Neural cell (in vitro differentiated cells): ENCODE data around the gene DNM2. TPM values are rescaled to one million over a fixed set of nuclear protein-coding genes. Genes with fewer than 3 reads are reported as not detected.

Experiments
- H2AFZ ChIP-seq: fragments of 200-600, 300-800 bp; sonication (generic), shearing (Covaris generic); 2 replicates; pipeline ENCODE4 v1.6.0; 2014; ENCODE audit warnings: low read depth, mild to moderate bottlenecking, antibody characterized with exemption, low read length, moderate library complexity
- H3F3A ChIP-seq: fragments of 200-600 bp; shearing (Covaris generic); 2 replicates; pipeline ENCODE4 v1.6.1; 2016; ENCODE audit warnings: mild to moderate bottlenecking, moderate library complexity, mixed read lengths, antibody characterized with exemption, low read length; ENCODE audit not compliant: insufficient read depth, poor library complexity, severe bottlenecking
- H3K27ac ChIP-seq: fragments of 200-600, 300-800 bp; sonication (generic), shearing (Covaris generic); 2 replicates; pipeline ENCODE4 v1.5.1; 2014; ENCODE audit warnings: mild to moderate bottlenecking, low read length, moderate library complexity
- H3K27me3 ChIP-seq: fragments of 300-800, 200-600 bp; sonication (generic), shearing (Covaris generic); 2 replicates; pipeline ENCODE4 v1.6.0; 2014; ENCODE audit warnings: mild to moderate bottlenecking, low read depth, low read length, moderate library complexity; ENCODE audit not compliant: insufficient read depth
- H3K36me3 ChIP-seq: fragments of 300-800, 200-600 bp; sonication (generic), shearing (Covaris generic); 2 replicates; pipeline ENCODE4 v1.5.1; 2014; ENCODE audit warnings: mild to moderate bottlenecking, antibody characterized with exemption, low read length, moderate library complexity; ENCODE audit not compliant: insufficient read depth
- H3K4me2 ChIP-seq: fragments of 300-800, 200-600 bp; sonication (generic), shearing (Covaris generic); 2 replicates; pipeline ENCODE4 v1.6.0; 2014; ENCODE audit warnings: mild to moderate bottlenecking, low read length
- H3K4me3 ChIP-seq: fragments of 300-800, 200-600 bp; sonication (generic), shearing (Covaris generic); 2 replicates; pipeline ENCODE4 v1.5.1; 2014; ENCODE audit warnings: mild to moderate bottlenecking, low read length, moderate library complexity
- H3K79me2 ChIP-seq: fragments of 200-600 bp; shearing (Covaris generic); replicated peaks from 2 replicates; pipeline ENCODE4 v1.6.0; 2014; ENCODE audit warnings: mild to moderate bottlenecking, low read length, moderate library complexity; ENCODE audit not compliant: insufficient read depth
- H3K9ac ChIP-seq: fragments of 300-800, 200-600 bp; sonication (generic), shearing (Covaris generic); 2 replicates; pipeline ENCODE4 v1.6.1; 2016; ENCODE audit warnings: mild to moderate bottlenecking, low read length, mixed read lengths
- H3K9me2 ChIP-seq: fragments of 200-600 bp; shearing (Covaris generic); 2 replicates; pipeline ENCODE4 v1.6.1; 2016; ENCODE audit warnings: mild to moderate bottlenecking, low read length, mixed read lengths; ENCODE audit not compliant: insufficient read depth
- H3K9me3 ChIP-seq: fragments of 200-600, 300-800 bp; sonication (generic), shearing (Covaris generic); 2 replicates; pipeline ENCODE4 v1.6.1; 2016; ENCODE audit warnings: mild to moderate bottlenecking, mixed run types, low read length, moderate library complexity, mixed read lengths
- H4K20me1 ChIP-seq: fragments of 200-600 bp; shearing (Covaris generic); 2 replicates; pipeline ENCODE4 v1.6.1; 2016; ENCODE audit warnings: mild to moderate bottlenecking, mixed run types; ENCODE audit not compliant: insufficient read depth
- CTCF ChIP-seq: fragments of 450-650 bp; IDR thresholded peaks from 2 replicates; pipeline ENCODE4 v1.5.1; 2014; ENCODE audit warnings: antibody characterized with exemption, mild to moderate bottlenecking, moderate library complexity; ENCODE audit not compliant: poor library complexity, severe bottlenecking
- EP300 ChIP-seq: fragments of 450-650 bp; conservative IDR thresholded peaks from 2 replicates; pipeline ENCODE4 v1.6.1; 2014; ENCODE audit warnings: antibody characterized with exemption, mild to moderate bottlenecking, moderate library complexity; ENCODE audit not compliant: poor library complexity, severe bottlenecking
- EZH2 ChIP-seq: fragments of 200-600, 300-800 bp; shearing (Covaris generic), sonication (generic); IDR thresholded peaks from 2 replicates; pipeline ENCODE4 v1.6.1; 2014; ENCODE audit warnings: antibody characterized with exemption, low read length, borderline replicate concordance, mild to moderate bottlenecking; ENCODE audit not compliant: insufficient read depth, poor library complexity, severe bottlenecking
- MXI1 ChIP-seq: fragments of 450-650 bp; conservative IDR thresholded peaks from 2 replicates; pipeline ENCODE4 v1.6.1; 2014; ENCODE audit warnings: antibody characterized with exemption, mild to moderate bottlenecking; ENCODE audit not compliant: poor library complexity, severe bottlenecking
- POLR2AphosphoS5 ChIP-seq: IDR thresholded peaks from 2 replicates; pipeline ENCODE4 v1.6.1; 2012
- RAD21 ChIP-seq: fragments of 450-650 bp; conservative IDR thresholded peaks from 2 replicates; pipeline ENCODE4 v1.6.1; 2014; ENCODE audit warnings: antibody characterized with exemption, mild to moderate bottlenecking, moderate library complexity
- REST ChIP-seq: IDR thresholded peaks from 2 replicates; pipeline ENCODE4 v1.6.1; 2012; ENCODE audit warnings: borderline replicate concordance
- SMC3 ChIP-seq: fragments of 450-650 bp; conservative IDR thresholded peaks from 2 replicates; pipeline ENCODE4 v1.6.1; 2014; ENCODE audit warnings: antibody characterized with exemption, mild to moderate bottlenecking, moderate library complexity; ENCODE audit not compliant: poor library complexity
- TAF1 ChIP-seq: IDR thresholded peaks from 2 replicates; pipeline ENCODE4 v1.6.1; 2012; ENCODE audit warnings: low read depth
- polyA plus RNA-seq: library from polyadenylated mRNA; depleted of rRNA; stranded (reverse); fragments of >200 nt; gene quantifications from 2 replicates; pipeline ENCODE4 v1.2.3, GENCODE V29; 2014

Gene DNM2
- polyA plus RNA-seq, 1 donor from 2014 or later: 31.4 TPM

- H3K9me3 ChIP-seq: no peaks in the 10 kb centered on the region
- no peak overlapping the region for H2AFZ ChIP-seq
- no peaks in the 10 kb centered on the region for H3K27me3 ChIP-seq
- no peak overlapping the region for H3K27ac ChIP-seq
- H3K4me2 ChIP-seq: no peak overlapping the region
- no peaks in the 10 kb centered on the region for H3K9me2 ChIP-seq
- no peak overlapping the region for H3K9ac ChIP-seq
- H4K20me1 ChIP-seq: no peaks in the 10 kb centered on the region
- H3K36me3 ChIP-seq: peaks cover 5% of the 10 kb centered on the region
- H3K79me2 ChIP-seq: no peaks in the 10 kb centered on the region
- TF ChIP-seq POLR2AphosphoS5: no peak
- no peak for TF ChIP-seq REST
- no peak for TF ChIP-seq EZH2
- TF ChIP-seq EP300: no peak
- TF ChIP-seq RAD21: no peak
- no peak for TF ChIP-seq TAF1
- no peak for TF ChIP-seq SMC3
- no peak for TF ChIP-seq CTCF
- TF ChIP-seq MXI1: no peak
- no peaks in the 10 kb centered on the region for H3F3A ChIP-seq
- no peak overlapping the region for H3K4me3 ChIP-seq
These were observed 43.8 kb downstream of the DNM2 start for GRCh38 chr19:10761443-10762250.

- no peak overlapping the region for H3K27ac ChIP-seq
- H3K9ac ChIP-seq: no peak overlapping the region
- no peaks in the 10 kb centered on the region for H4K20me1 ChIP-seq
- TF ChIP-seq POLR2AphosphoS5: no peak
- TF ChIP-seq REST: no peak
- no peak for TF ChIP-seq CTCF
- TF ChIP-seq RAD21: no peak
- TF ChIP-seq MXI1: no peak
- no peak for TF ChIP-seq TAF1
- TF ChIP-seq EP300: no peak
- no peak for TF ChIP-seq SMC3
- TF ChIP-seq EZH2: no peak
- H3K9me2 ChIP-seq: no peaks in the 10 kb centered on the region
- H3K4me2 ChIP-seq: no peak overlapping the region
- no peak overlapping the region for H3K4me3 ChIP-seq
- H3K27me3 ChIP-seq: no peaks in the 10 kb centered on the region
- peaks cover 5% of the 10 kb centered on the region for H3K36me3 ChIP-seq
- H2AFZ ChIP-seq: no peak overlapping the region
- H3K79me2 ChIP-seq: no peaks in the 10 kb centered on the region
- H3K9me3 ChIP-seq: no peaks in the 10 kb centered on the region
- H3F3A ChIP-seq: no peaks in the 10 kb centered on the region
These were observed 44.8 kb downstream of the DNM2 start for GRCh38 chr19:10762656-10763055.
